ENCODE measurements around the gene ACVR2A. TPM values are rescaled to one million over a fixed set of nuclear protein-coding genes. Genes with fewer than 3 reads are reported as not detected.

The ACVR2A gene
- 1 to 10 TPM; 5.0 to 5.8 TPM for total RNA-seq

DNA sequence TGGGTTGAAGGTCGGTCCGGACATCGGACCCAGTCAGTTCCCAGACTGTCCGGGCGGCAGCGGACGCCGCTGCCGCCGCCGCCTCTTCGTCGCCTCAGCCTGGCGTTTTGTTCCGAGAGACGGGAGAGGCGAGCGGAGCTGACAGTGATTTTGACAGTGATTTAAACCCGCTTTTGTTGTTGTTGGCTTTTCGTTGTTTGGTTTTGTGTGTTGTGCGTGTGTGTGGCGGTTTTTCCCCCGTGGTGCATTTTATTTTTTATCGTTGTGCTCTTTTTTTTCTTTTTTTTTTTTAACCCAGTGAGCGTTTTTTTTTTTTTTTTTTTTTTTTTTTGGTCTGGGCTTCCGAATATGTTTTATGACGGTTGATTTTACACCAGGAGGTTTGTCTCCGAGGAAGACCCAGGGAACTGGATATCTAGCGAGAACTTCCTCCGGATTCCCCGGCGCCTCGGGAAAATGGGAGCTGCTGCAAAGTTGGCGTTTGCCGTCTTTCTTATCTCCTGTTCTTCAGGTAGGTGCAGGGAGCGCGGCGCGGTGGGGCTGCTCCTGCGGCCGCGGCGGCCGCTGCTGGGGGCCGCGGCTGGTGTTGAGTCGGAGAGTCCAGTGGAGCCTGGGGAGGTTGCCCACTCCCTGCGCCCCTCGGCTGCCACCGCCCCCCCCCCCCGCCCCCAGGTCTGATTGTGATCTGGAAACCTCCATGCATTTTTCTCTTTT, at the start of gene ACVR2A:
TSS of gene ACVR2A (plus strand) at position 333 of the 714 bp plus-strand sequence. CDS start at position 457, 124 bp downstream.
- H3K4me1 Mint-ChIP-seq, result peaks cover 24% of the 10 kb centered on the region
- H3K27me3 Mint-ChIP-seq, result peaks cover 60% of the 10 kb centered on the region
- peaks cover 6% of the 10 kb centered on the region for H3K36me3 Mint-ChIP-seq
- peak within 1 kb of the TSS; percentile 89 for H3K4me3 Mint-ChIP-seq
- no peaks in the 10 kb centered on the region for H3K9me3 Mint-ChIP-seq
- DNase-seq (peak; percentile 58), ATAC-seq (ENCODE audit: low read depth) (no peak)
- POLR2A ChIA-PET, result interaction anchor here (0.7 to 1.9 kb wide), 6 partner anchors 68 to 1149 kb away, joined by 3 to 9 read pairs (median 3); no protein-coding TSS in a partner anchor
- peak within 1 kb of the TSS; percentile 85 for H3K27ac Mint-ChIP-seq

DNA sequence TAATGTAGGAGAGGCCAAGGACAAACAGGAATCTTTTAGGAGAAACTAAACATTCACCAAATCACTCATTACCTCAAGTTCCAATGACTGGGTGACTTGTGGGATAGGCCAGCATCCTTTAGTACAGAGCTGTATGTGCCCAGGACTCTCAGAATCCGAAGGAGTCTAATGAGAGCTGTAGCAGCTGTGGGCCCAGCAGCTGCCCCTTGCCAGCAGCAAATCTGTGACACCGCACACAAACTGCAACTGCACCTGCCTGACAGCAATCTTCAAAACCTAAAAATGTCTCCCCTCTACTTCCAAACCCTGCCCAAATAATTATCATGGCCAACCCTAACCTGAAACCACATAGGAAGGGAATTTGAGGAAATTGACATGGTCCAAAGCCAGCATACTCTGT, 44.5 kb upstream of the ACVR2A start:
- ATAC-seq (ENCODE audit: low read depth) (no peak), DNase-seq (no peak)
- H3K36me3 Mint-ChIP-seq, result no peaks in the 10 kb centered on the region
- no peaks in the 10 kb centered on the region for H3K9me3 Mint-ChIP-seq
- no peak overlapping the region for H3K4me3 Mint-ChIP-seq
- peaks cover 5% of the 10 kb centered on the region for H3K27me3 Mint-ChIP-seq
- no peak overlapping the region for H3K27ac Mint-ChIP-seq
- H3K4me1 Mint-ChIP-seq, result peaks cover 6% of the 10 kb centered on the region
- POLR2A ChIA-PET, result no interaction called here

- H3K9me3 Mint-ChIP-seq, result peaks cover 3% of the 10 kb centered on the region
- ATAC-seq (ENCODE audit: low read depth), result no peak
Observed at GRCh38 chr2:147806846-147807245, 38.0 kb upstream of the ACVR2A start.

GRCh38 chr2:147808520-147808919, 36.3 kb upstream of the ACVR2A start:
- Mint-ChIP-seq H3K9me3 (peaks cover 5% of the 10 kb centered on the region), H3K36me3 (no peaks in the 10 kb centered on the region), H3K4me3 (no peak overlapping the region), H3K27me3 (no peaks in the 10 kb centered on the region), H3K4me1 (peaks cover 1% of the 10 kb centered on the region), H3K27ac (no peak overlapping the region)
- ATAC-seq (ENCODE audit: low read depth) (no peak), DNase-seq (no peak)
- POLR2A ChIA-PET, result no interaction called here

More at GRCh38 chr2:147806846-147807245, 38.0 kb upstream of the ACVR2A start:
- POLR2A ChIA-PET, result no interaction called here
- Mint-ChIP-seq H3K27me3 (peaks cover 2% of the 10 kb centered on the region), H3K36me3 (no peaks in the 10 kb centered on the region), H3K4me3 (no peak overlapping the region), H3K27ac (no peak overlapping the region), H3K4me1 (peaks cover 1% of the 10 kb centered on the region)
- no peak for DNase-seq

GRCh38 chr2:147810883-147811765, 33.7 kb upstream of the ACVR2A start:
- no peak for DNase-seq
- H3K4me3 Mint-ChIP-seq, result no peak overlapping the region
- POLR2A ChIA-PET, result no interaction called here
- H3K27ac Mint-ChIP-seq, result no peak overlapping the region
- peaks cover 3% of the 10 kb centered on the region for H3K27me3 Mint-ChIP-seq
- no peak for ATAC-seq (ENCODE audit: low read depth)
- peaks cover 5% of the 10 kb centered on the region for H3K9me3 Mint-ChIP-seq
- H3K4me1 Mint-ChIP-seq, result peaks cover 1% of the 10 kb centered on the region
- H3K36me3 Mint-ChIP-seq, result no peaks in the 10 kb centered on the region

- Mint-ChIP-seq H3K4me1 (no peaks in the 10 kb centered on the region), H3K9me3 (no peaks in the 10 kb centered on the region), H3K36me3 (no peaks in the 10 kb centered on the region), H3K27me3 (peaks cover 13% of the 10 kb centered on the region), H3K27ac (no peak overlapping the region), H3K4me3 (no peak overlapping the region)
- POLR2A ChIA-PET, result no interaction called here
- DNase-seq (no peak), ATAC-seq (ENCODE audit: low read depth) (no peak)
Observed at GRCh38 chr2:147818741-147819140, 26.1 kb upstream of the ACVR2A start.

DNA sequence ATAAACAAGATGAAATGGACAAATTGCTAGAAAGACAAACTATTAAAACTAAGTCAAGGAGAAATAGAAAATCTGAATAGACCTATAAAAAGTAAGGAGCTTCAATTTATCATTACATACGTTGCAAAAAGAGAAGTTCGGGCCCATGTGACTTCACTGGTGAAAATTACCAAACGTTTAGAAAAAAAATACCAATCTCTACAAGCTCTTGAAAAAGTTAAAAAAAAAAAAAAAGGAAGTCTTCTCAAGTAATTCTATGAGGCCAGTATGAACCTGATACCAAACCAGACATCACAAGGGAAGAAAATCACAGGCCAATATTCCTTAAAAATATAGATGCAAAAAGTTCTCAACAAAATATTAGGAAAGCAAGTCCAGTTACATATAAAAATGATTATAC, 20.2 kb upstream of the ACVR2A start:
- POLR2A ChIA-PET, result interaction anchor here (0.6 kb wide), 1 partner anchor 39 kb away, joined by 3 read pairs; no protein-coding TSS in a partner anchor
- DNase-seq, result no peak
- H3K27me3 Mint-ChIP-seq, result peaks cover 12% of the 10 kb centered on the region
- no peak overlapping the region for H3K4me3 Mint-ChIP-seq
- no peaks in the 10 kb centered on the region for H3K36me3 Mint-ChIP-seq
- H3K27ac Mint-ChIP-seq, result no peak overlapping the region
- no peaks in the 10 kb centered on the region for H3K9me3 Mint-ChIP-seq
- no peak for ATAC-seq (ENCODE audit: low read depth)
- no peaks in the 10 kb centered on the region for H3K4me1 Mint-ChIP-seq

GRCh38 chr2:147826278-147827087, 18.3 kb upstream of the ACVR2A start:
- Mint-ChIP-seq H3K4me3 (no peak overlapping the region), H3K9me3 (no peaks in the 10 kb centered on the region), H3K36me3 (no peaks in the 10 kb centered on the region), H3K27ac (no peak overlapping the region), H3K27me3 (peaks cover 11% of the 10 kb centered on the region), H3K4me1 (no peaks in the 10 kb centered on the region)
- no peak for ATAC-seq (ENCODE audit: low read depth)
- DNase-seq, result no peak
- POLR2A ChIA-PET, result no interaction called here

GRCh38 chr2:147827088-147827375, 17.8 kb upstream of the ACVR2A start:
- POLR2A ChIA-PET, result no interaction called here
- Mint-ChIP-seq H3K4me3 (no peak overlapping the region), H3K9me3 (no peaks in the 10 kb centered on the region), H3K4me1 (no peaks in the 10 kb centered on the region), H3K36me3 (no peaks in the 10 kb centered on the region), H3K27ac (no peak overlapping the region), H3K27me3 (peaks cover 11% of the 10 kb centered on the region)
- ATAC-seq (ENCODE audit: low read depth) (no peak), DNase-seq (no peak)

DNA sequence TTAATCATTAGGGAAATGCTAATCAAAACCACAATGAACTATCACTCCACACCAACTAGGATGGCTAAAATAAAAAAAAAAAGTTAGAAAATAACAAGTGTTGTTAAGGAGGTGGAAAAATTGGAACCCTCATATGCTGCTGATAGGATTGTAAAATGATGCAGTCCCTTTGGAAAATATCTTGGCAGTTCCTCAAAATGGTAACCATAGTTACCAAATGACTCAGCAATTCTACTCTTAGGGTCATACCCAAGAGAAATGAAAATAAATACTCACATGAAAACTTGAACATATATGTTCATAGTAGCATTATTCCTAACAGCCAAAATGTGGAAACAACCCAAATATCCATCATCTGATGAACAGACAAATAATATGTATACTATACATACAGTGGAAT, 15.7 kb upstream of the ACVR2A start:
- no peak for ATAC-seq (ENCODE audit: low read depth)
- DNase-seq, result no peak
- no peaks in the 10 kb centered on the region for H3K9me3 Mint-ChIP-seq
- H3K4me3 Mint-ChIP-seq, result no peak overlapping the region
- no peaks in the 10 kb centered on the region for H3K4me1 Mint-ChIP-seq
- H3K27me3 Mint-ChIP-seq, result peaks cover 6% of the 10 kb centered on the region
- POLR2A ChIA-PET, result no interaction called here
- H3K27ac Mint-ChIP-seq, result no peak overlapping the region
- H3K36me3 Mint-ChIP-seq, result no peaks in the 10 kb centered on the region

DNA sequence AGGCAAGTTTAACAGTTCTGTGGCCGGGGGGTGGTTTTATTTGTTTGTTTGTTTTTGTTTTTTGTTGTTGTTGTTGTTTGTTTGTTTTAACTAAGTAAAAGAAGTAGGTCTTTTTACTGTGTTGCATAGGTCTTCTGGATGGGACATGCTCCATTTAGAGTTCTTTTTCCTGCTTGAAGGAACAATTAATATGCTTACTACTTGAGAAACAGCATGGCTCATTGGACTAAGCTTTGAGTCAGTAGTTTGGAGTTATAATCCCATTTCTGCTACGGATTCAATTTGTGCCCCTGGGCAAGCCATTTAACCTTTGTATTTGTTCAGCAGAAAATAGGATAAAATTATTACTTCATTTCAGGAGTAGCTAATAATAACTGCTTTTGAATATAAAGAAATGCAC, 8.7 kb upstream of the ACVR2A start:
- Mint-ChIP-seq H3K4me1 (peaks cover 5% of the 10 kb centered on the region), H3K27me3 (peaks cover 29% of the 10 kb centered on the region), H3K4me3 (no peak overlapping the region), H3K9me3 (no peaks in the 10 kb centered on the region), H3K36me3 (no peaks in the 10 kb centered on the region), H3K27ac (no peak overlapping the region)
- POLR2A ChIA-PET, result no interaction called here
- no peak for DNase-seq
- ATAC-seq (ENCODE audit: low read depth), result no peak

- POLR2A ChIA-PET, result no interaction called here
- H3K4me3 Mint-ChIP-seq, result peak overlapping the region; percentile 85
- DNase-seq, result no peak
- H3K27ac Mint-ChIP-seq, result peak overlapping the region; percentile 64
- H3K36me3 Mint-ChIP-seq, result peaks cover 6% of the 10 kb centered on the region
- ATAC-seq (ENCODE audit: low read depth), result no peak
- no peaks in the 10 kb centered on the region for H3K9me3 Mint-ChIP-seq
- H3K4me1 Mint-ChIP-seq, result peaks cover 24% of the 10 kb centered on the region
- H3K27me3 Mint-ChIP-seq, result peaks cover 63% of the 10 kb centered on the region
Observed at GRCh38 chr2:147843391-147843863, 1.4 kb upstream of the ACVR2A start.

All from activated naive CD8-positive, alpha-beta T cell treated with anti-CD3 and anti-CD28 coated beads, Interleukin-2, amount 10 ng/mL, durations not matched to agents 7 days and 5 days (primary cell).